A673 (cell line): Measurements from ENCODE around the gene CELA2B. TPM values are rescaled to one million over a fixed set of nuclear protein-coding genes. Genes with fewer than 3 reads are reported as not detected.

Experiments used
- BruUV-seq: library from RNA; stranded (reverse); fragments of 400-500 nt; replicated peaks from 2 replicates; lab custom pipeline; 2021; lab: Mats Ljungman, UMichigan
- CTCF ChIA-PET: fragments of 300-600 bp; sonication (Branson Sonifier 250); formaldehyde crosslinking; loops from one replicate; lab custom pipeline; 2022; ENCODE audit warnings: antibody characterized with exemption; lab: Charles Lee
- POLR2A ChIA-PET: fragments of 300-600 bp; sonication (Branson Sonifier 250); formaldehyde crosslinking; loops from one replicate; lab custom pipeline; 2022; ENCODE audit warnings: antibody characterized with exemption; ENCODE audit not compliant: low non-redundant PET; lab: Charles Lee
- DNase-seq: peaks from one replicate; pipeline ENCODE4 v3.0.0-alpha.2; 2015; ENCODE audit warnings: low spot score
- H3K27ac ChIP-seq: fragments of 200-600 bp; sonication (generic); 2 replicates; pipeline ENCODE4 v1.5.1; 2016; ENCODE audit warnings: mixed run types, low read depth, mild to moderate bottlenecking, mixed read lengths, antibody characterized with exemption, low read length; ENCODE audit not compliant: poor library complexity, severe bottlenecking
- H3K27me3 ChIP-seq: fragments of 200-600 bp; sonication (generic); replicated peaks from 2 replicates; pipeline ENCODE4 v1.6.1; 2017; ENCODE audit warnings: mixed run types, low read depth, mild to moderate bottlenecking, mixed read lengths, antibody characterized with exemption, low read length; ENCODE audit not compliant: insufficient read depth, poor library complexity
- H3K36me3 ChIP-seq: fragments of 200-600 bp; sonication (generic); 2 replicates; pipeline ENCODE4 v1.6.1; 2016; ENCODE audit warnings: mixed run types, mild to moderate bottlenecking, mixed read lengths, antibody characterized with exemption, low read length; ENCODE audit not compliant: insufficient read depth, poor library complexity, severe bottlenecking
- H3K4me1 ChIP-seq: fragments of 200-600 bp; sonication (generic); 2 replicates; pipeline ENCODE4 v1.6.1; 2017; ENCODE audit warnings: mixed run types, mild to moderate bottlenecking, mixed read lengths, antibody characterized with exemption, low read length; ENCODE audit not compliant: insufficient read depth, poor library complexity, severe bottlenecking
- H3K4me3 ChIP-seq: fragments of 200-600 bp; sonication (generic); 2 replicates; pipeline ENCODE4 v1.5.1; 2016; ENCODE audit warnings: low read depth, mixed run types, mild to moderate bottlenecking, mixed read lengths, low read length; ENCODE audit not compliant: poor library complexity, severe bottlenecking
- H3K9me3 ChIP-seq: fragments of 200-600 bp; sonication (generic); 2 replicates; pipeline ENCODE4 v1.6.1; 2016; ENCODE audit warnings: mixed run types, low read depth, mild to moderate bottlenecking, mixed read lengths, antibody characterized with exemption, low read length; ENCODE audit not compliant: poor library complexity, severe bottlenecking
- EZH2 ChIP-seq: fragments of 200-600 bp; sonication (generic); IDR thresholded peaks from 2 replicates; pipeline ENCODE4 v1.6.1; 2017; ENCODE audit warnings: borderline replicate concordance, low read depth, mild to moderate bottlenecking, mixed read lengths, antibody characterized with exemption, low read length; ENCODE audit not compliant: poor library complexity, severe bottlenecking
- intact Hi-C: fragments of 100-400 bp; cut with micrococcal nuclease; formaldehyde crosslinking; loops from one replicate; pipeline ENCODE4 v1.10.0; 2022; ENCODE audit not compliant: unreplicated experiment
- total RNA-seq: library from RNA; stranded (reverse); gene quantifications from 2 replicates; pipeline ENCODE4 v1.2.3, GENCODE V29; 2021
- TF ChIP-seq, protein P1 (sequence below): fragments of 300-800, 200-600 bp; sonication (generic); conservative IDR thresholded peaks from 2 replicates; pipeline ENCODE4 v1.5.1; 2017; ENCODE audit warnings: low read depth, mild to moderate bottlenecking, antibody characterized with exemption, low read length, moderate library complexity, mixed read lengths

Gene CELA2B
- total RNA-seq, 1 experiment from 2014 or later, result not detected

DNA sequence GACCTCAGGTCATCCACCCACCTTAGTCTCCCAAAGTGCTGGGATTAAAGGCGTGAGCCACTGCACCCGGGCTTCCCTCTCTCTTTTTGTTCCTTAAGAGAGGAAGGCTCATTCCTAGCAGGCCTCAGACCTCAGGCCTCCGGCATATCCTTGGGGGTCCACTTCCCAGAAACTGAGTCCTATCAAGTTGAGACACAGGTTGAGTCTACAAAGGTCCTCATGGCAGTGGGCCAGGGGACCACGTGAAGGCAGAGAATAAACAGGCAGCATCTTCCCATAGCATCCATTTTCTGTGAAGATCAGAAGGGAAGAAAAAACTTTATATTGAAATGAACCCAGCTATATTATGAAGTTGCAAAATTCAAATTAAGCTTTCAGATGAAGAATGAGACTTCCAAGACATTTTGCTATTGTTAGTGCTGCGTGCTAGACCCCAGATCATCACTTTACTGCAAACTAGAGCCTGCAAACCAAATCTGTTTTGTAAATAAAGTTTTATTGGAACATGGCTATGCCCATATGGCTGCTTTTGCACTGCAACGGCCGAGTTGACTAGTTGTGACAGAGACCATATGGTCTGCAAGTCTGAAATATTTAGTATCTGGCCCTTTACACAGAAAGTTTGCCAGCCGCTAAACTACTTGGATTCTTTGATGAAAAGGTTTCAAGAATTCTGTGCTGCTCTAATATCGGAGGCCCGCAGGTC lies 22.9 kb upstream of the CELA2B start:
- no peaks in the 10 kb centered on the region for H3K9me3 ChIP-seq
- BruUV-seq, result no TSS peak
- no peak overlapping the region for H3K27ac ChIP-seq
- H3K4me3 ChIP-seq, result no peak overlapping the region
- POLR2A ChIA-PET, result no interaction called here
- TF ChIP-seq, protein P1, sequence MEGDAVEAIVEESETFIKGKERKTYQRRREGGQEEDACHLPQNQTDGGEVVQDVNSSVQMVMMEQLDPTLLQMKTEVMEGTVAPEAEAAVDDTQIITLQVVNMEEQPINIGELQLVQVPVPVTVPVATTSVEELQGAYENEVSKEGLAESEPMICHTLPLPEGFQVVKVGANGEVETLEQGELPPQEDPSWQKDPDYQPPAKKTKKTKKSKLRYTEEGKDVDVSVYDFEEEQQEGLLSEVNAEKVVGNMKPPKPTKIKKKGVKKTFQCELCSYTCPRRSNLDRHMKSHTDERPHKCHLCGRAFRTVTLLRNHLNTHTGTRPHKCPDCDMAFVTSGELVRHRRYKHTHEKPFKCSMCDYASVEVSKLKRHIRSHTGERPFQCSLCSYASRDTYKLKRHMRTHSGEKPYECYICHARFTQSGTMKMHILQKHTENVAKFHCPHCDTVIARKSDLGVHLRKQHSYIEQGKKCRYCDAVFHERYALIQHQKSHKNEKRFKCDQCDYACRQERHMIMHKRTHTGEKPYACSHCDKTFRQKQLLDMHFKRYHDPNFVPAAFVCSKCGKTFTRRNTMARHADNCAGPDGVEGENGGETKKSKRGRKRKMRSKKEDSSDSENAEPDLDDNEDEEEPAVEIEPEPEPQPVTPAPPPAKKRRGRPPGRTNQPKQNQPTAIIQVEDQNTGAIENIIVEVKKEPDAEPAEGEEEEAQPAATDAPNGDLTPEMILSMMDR, result no peak
- no peak for TF ChIP-seq EZH2
- no peak for DNase-seq
- H3K27me3 ChIP-seq, result no peaks in the 10 kb centered on the region
- CTCF ChIA-PET, result no interaction called here
- no peaks in the 10 kb centered on the region for H3K4me1 ChIP-seq
- no peaks in the 10 kb centered on the region for H3K36me3 ChIP-seq
- intact Hi-C loops, result no loop called here

DNA sequence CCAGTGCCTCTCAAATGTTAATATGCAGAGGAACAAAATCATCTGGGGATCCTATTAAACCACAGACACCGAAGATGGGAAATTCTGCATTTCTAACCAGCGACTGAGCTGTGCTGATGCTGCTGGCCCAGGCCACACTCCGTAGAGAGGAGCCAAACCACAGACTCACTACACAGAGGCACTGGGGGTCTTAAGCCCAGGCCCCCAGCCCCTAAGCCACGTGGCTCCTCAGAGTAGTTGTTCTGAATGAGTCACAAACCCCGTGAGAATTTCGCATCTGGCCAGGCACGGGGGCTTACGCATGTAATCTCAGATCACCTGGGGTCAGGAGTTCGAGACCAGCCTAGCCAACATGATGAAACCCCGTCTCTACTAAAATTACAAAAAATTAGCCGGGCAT lies 22.2 kb upstream of the CELA2B start:
- H3K36me3 ChIP-seq, result no peaks in the 10 kb centered on the region

DNA sequence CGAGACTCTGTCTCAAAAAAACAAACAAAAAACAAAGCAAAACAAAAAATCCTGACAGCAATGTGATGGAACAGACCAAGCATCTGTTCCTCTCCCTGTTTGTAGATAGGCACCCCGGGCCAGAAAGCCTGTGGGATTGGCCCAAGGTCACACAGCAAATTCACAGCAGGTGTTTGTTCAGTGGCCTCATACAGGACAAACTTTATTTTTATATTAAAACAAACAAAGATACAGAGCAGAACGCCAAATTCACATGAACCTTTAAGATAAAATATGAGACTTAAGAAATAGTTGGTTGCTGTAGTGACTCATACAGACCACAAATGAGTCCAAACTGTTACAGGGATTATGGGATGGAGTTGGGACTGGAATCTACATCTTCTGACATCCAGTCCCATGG lies 21.6 kb upstream of the CELA2B start:
- TF ChIP-seq, protein P1, result no peak
- no peak for TF ChIP-seq EZH2
- Histone ChIP-seq H3K36me3 (no peaks in the 10 kb centered on the region), H3K4me3 (no peak overlapping the region), H3K4me1 (no peaks in the 10 kb centered on the region), H3K9me3 (no peaks in the 10 kb centered on the region), H3K27ac (no peak overlapping the region), H3K27me3 (no peaks in the 10 kb centered on the region)
- intact Hi-C loops, result no loop called here
- ChIA-PET POLR2A (no interaction called here), CTCF (no interaction called here)
- DNase-seq, result no peak
- BruUV-seq, result no TSS peak

More for the DNA sequence above, 22.2 kb upstream of the CELA2B start:
- Histone ChIP-seq H3K27me3 (no peaks in the 10 kb centered on the region), H3K9me3 (no peaks in the 10 kb centered on the region), H3K27ac (no peak overlapping the region), H3K4me3 (no peak overlapping the region), H3K4me1 (no peaks in the 10 kb centered on the region)
- CTCF ChIA-PET, result no interaction called here
- POLR2A ChIA-PET, result no interaction called here
- TF ChIP-seq, protein P1, result no peak
- TF ChIP-seq EZH2, result no peak
- BruUV-seq, result no TSS peak
- intact Hi-C loops, result no loop called here
- DNase-seq, result no peak
